GM12865 (cell line): ENCODE data around the gene TSPO2.

Experiments
- DNase-seq: peaks from one replicate; pipeline ENCODE4 v3.0.0; 2010; ENCODE audit warnings: low read depth
- H3K4me3 ChIP-seq: 2 replicates; pipeline ENCODE4 v1.5.1; 2011; ENCODE audit warnings: mild to moderate bottlenecking, low read depth, low read length, control low read depth
- CTCF ChIP-seq: IDR thresholded peaks from 2 replicates; pipeline ENCODE4 v1.5.1; 2011; ENCODE audit warnings: low read length, control low read depth, low read depth, inconsistent platforms; ENCODE audit not compliant: insufficient read depth; ENCODE audit errors: missing control alignments

Gene TSPO2

GRCh38 chr6:41093729-41094128, 51.5 kb downstream of the TSPO2 start:
- H3K4me3 ChIP-seq: no peak overlapping the region
- DNase-seq: no peak
- TF ChIP-seq CTCF: no peak
